GM23338 (cell line): Measurements from ENCODE around the gene PNPLA1. TPM values are rescaled to one million over a fixed set of nuclear protein-coding genes. Genes with fewer than 3 reads are reported as not detected.

ENCODE experiments used
- ATAC-seq: fragments of 200-7000 bp; cut with Tn5 transposase; 3 replicates; pipeline ENCODE4 v1.9.1; 2020
- DNase-seq: peaks from one replicate; pipeline ENCODE4 v3.0.0-alpha.2; 2015; ENCODE audit warnings: low spot score
- H2AFZ ChIP-seq: fragments of 200-600 bp; sonication (generic); 2 replicates; pipeline ENCODE4 v1.8.0; 2016; ENCODE audit warnings: antibody characterized with exemption, mild to moderate bottlenecking, moderate library complexity
- H3F3A ChIP-seq: fragments of 200-600 bp; sonication (generic); replicated peaks from 2 replicates; pipeline ENCODE4 v1.8.0; 2017; ENCODE audit warnings: antibody characterized with exemption, mixed run types, low read depth
- H3K27ac ChIP-seq: fragments of 200-600 bp; sonication (generic); 2 replicates; pipeline ENCODE4 v1.6.1; 2016; ENCODE audit warnings: low read depth
- H3K27me3 ChIP-seq: fragments of 200-600 bp; sonication (generic); 2 replicates; pipeline ENCODE4 v1.8.0; 2016; ENCODE audit warnings: mild to moderate bottlenecking, mixed run types, moderate library complexity; ENCODE audit not compliant: insufficient read depth
- H3K36me3 ChIP-seq: fragments of 200-600 bp; sonication (generic); 2 replicates; pipeline ENCODE4 v1.8.0; 2016; ENCODE audit warnings: mild to moderate bottlenecking; ENCODE audit not compliant: insufficient read depth
- H3K4me1 ChIP-seq: fragments of 200-600 bp; sonication (generic); 2 replicates; pipeline ENCODE4 v1.8.0; 2016; ENCODE audit warnings: mild to moderate bottlenecking, moderate library complexity; ENCODE audit not compliant: insufficient read depth
- H3K4me2 ChIP-seq: fragments of 200-600 bp; sonication (generic); 2 replicates; pipeline ENCODE4 v1.7.1; 2017; ENCODE audit warnings: mixed run types
- H3K4me3 ChIP-seq: fragments of 200-600 bp; sonication (generic); 2 replicates; pipeline ENCODE4 v1.6.1; 2016; ENCODE audit warnings: mixed run types
- H3K79me2 ChIP-seq: fragments of 200-600 bp; sonication (generic); replicated peaks from 2 replicates; pipeline ENCODE4 v1.8.0; 2017; ENCODE audit warnings: mild to moderate bottlenecking; ENCODE audit not compliant: insufficient read depth
- H3K9me2 ChIP-seq: fragments of 200-600 bp; sonication (generic); 2 replicates; pipeline ENCODE4 v1.8.0; 2017; ENCODE audit not compliant: insufficient read depth
- H4K20me1 ChIP-seq: fragments of 200-600 bp; sonication (generic); replicated peaks from 2 replicates; pipeline ENCODE4 v1.8.0; 2017; ENCODE audit warnings: mild to moderate bottlenecking; ENCODE audit not compliant: insufficient read depth
- H3K27ac Mint-ChIP-seq: 2 replicates; pipeline ENCODE4 v1.8.0; 2020; ENCODE audit warnings: inconsistent platforms, mild to moderate bottlenecking, moderate library complexity, mixed read lengths
- H3K27me3 Mint-ChIP-seq: 3 replicates; pipeline ENCODE4 v1.8.0; 2022; ENCODE audit warnings: low read depth, mild to moderate bottlenecking, moderate library complexity, mixed read lengths, inconsistent platforms; ENCODE audit not compliant: insufficient read depth, poor library complexity
- H3K36me3 Mint-ChIP-seq: 3 replicates; pipeline ENCODE4 v1.8.0; 2021; ENCODE audit warnings: low read depth, mild to moderate bottlenecking, inconsistent platforms, moderate library complexity, mixed read lengths
- H3K4me1 Mint-ChIP-seq: 3 replicates; pipeline ENCODE4 v1.8.0; 2020; ENCODE audit warnings: mild to moderate bottlenecking, inconsistent platforms, mixed read lengths
- H3K4me3 Mint-ChIP-seq: 3 replicates; pipeline ENCODE4 v1.8.0; 2021; ENCODE audit warnings: moderate library complexity, mild to moderate bottlenecking, inconsistent platforms, mixed read lengths
- H3K9me3 Mint-ChIP-seq: 3 replicates; pipeline ENCODE4 v1.8.0; 2020; ENCODE audit warnings: moderate library complexity, mild to moderate bottlenecking, inconsistent platforms, mixed read lengths
- ETS1 ChIP-seq: IDR thresholded peaks from 2 replicates; pipeline ENCODE4 v1.6.1; 2016; ENCODE audit warnings: antibody characterized with exemption
- EZH2 ChIP-seq: fragments of 200-600 bp; sonication (generic); IDR thresholded peaks from one replicate; pipeline ENCODE4 v1.8.0; 2017; ENCODE audit warnings: antibody characterized with exemption, mild to moderate bottlenecking, low read depth; ENCODE audit not compliant: unreplicated experiment
- JUNB ChIP-seq: IDR thresholded peaks from one replicate; pipeline ENCODE4 v1.6.1; 2016; ENCODE audit warnings: antibody characterized with exemption; ENCODE audit not compliant: unreplicated experiment
- REST ChIP-seq: IDR thresholded peaks from one replicate; pipeline ENCODE4 v1.6.1; 2018; ENCODE audit warnings: antibody characterized with exemption; ENCODE audit not compliant: unreplicated experiment
- STAT1 ChIP-seq: IDR thresholded peaks from one replicate; pipeline ENCODE4 v1.6.1; 2016; ENCODE audit warnings: antibody characterized with exemption; ENCODE audit not compliant: unreplicated experiment
- ZNF114 ChIP-seq: fragments of 250-450 bp; sonication (Bioruptor Pico); IDR thresholded peaks from 2 replicates; pipeline ENCODE4 v1.5.0; 2020; ENCODE audit warnings: mild to moderate bottlenecking, moderate library complexity
- ZNF331 ChIP-seq: fragments of 250-450 bp; sonication (Bioruptor Pico); IDR thresholded peaks from 2 replicates; pipeline ENCODE4 v1.5.0; 2020; ENCODE audit warnings: low read depth, mild to moderate bottlenecking, moderate library complexity
- polyA plus RNA-seq: library from polyadenylated mRNA; unstranded; fragments of >200 nt; fragmentation: Nextera tagmentation; extraction: Ambion mirVana; gene quantifications from 2 replicates; pipeline ENCODE4 v1.2.1, GENCODE V29; 2016
- total RNA-seq: library from RNA; depleted of rRNA; stranded (reverse); fragments of >200 nt; shearing (Covaris generic); gene quantifications from 2 replicates; pipeline ENCODE4 v1.2.3, GENCODE V29; 2014
- TF ChIP-seq, protein P1 (sequence below), 2 experiments: fragments of 200-600 bp in 1 of 2; sonication (generic) in 1 of 2; conservative IDR thresholded peaks; 2 replicates each; pipeline versions ENCODE4 v1.5.1 to v1.6.1; 2016 to 2017; ENCODE audit warnings: antibody characterized with exemption in 2 of 2, low read depth in 2 of 2, mild to moderate bottlenecking in 2 of 2, moderate library complexity in 1 of 2
- TF ChIP-seq, protein P2 (sequence below): fragments of 250-450 bp; sonication (Bioruptor Pico); IDR thresholded peaks from 2 replicates; pipeline ENCODE4 v1.5.0; 2020; ENCODE audit warnings: mild to moderate bottlenecking, moderate library complexity

PNPLA1 gene
- total and polyA plus RNA-seq, 2 experiments from 2014 or later = not detected

- Mint-ChIP-seq H3K27ac (no peak overlapping the region), H3K27me3 (peaks cover 12% of the 10 kb centered on the region), H3K4me3 (no peak overlapping the region), H3K9me3 (no peaks in the 10 kb centered on the region; the same call in 2 of the 3 replicates), H3K4me1 (peaks cover 4% of the 10 kb centered on the region; the same call in 1 of the 3 replicates), H3K36me3 (no peaks in the 10 kb centered on the region)
- Histone ChIP-seq H3K36me3 (no peaks in the 10 kb centered on the region), H3K27ac (no peak overlapping the region), H3K4me3 (no peak overlapping the region), H3K4me1 (no peaks in the 10 kb centered on the region), H2AFZ (no peak overlapping the region), H3K4me2 (no peak overlapping the region), H4K20me1 (no peaks in the 10 kb centered on the region), H3K9me2 (no peaks in the 10 kb centered on the region), H3K27me3 (no peaks in the 10 kb centered on the region), H3K79me2 (no peaks in the 10 kb centered on the region), H3F3A (no peaks in the 10 kb centered on the region)
- ATAC-seq = no peak
- TF ChIP-seq, protein P1, sequence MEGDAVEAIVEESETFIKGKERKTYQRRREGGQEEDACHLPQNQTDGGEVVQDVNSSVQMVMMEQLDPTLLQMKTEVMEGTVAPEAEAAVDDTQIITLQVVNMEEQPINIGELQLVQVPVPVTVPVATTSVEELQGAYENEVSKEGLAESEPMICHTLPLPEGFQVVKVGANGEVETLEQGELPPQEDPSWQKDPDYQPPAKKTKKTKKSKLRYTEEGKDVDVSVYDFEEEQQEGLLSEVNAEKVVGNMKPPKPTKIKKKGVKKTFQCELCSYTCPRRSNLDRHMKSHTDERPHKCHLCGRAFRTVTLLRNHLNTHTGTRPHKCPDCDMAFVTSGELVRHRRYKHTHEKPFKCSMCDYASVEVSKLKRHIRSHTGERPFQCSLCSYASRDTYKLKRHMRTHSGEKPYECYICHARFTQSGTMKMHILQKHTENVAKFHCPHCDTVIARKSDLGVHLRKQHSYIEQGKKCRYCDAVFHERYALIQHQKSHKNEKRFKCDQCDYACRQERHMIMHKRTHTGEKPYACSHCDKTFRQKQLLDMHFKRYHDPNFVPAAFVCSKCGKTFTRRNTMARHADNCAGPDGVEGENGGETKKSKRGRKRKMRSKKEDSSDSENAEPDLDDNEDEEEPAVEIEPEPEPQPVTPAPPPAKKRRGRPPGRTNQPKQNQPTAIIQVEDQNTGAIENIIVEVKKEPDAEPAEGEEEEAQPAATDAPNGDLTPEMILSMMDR (conservative IDR thresholded peaks at IDR 0.05; ENCODE audit: low read depth in 2 of 2) = no peak
- TF ChIP-seq ETS1 (no peak), EZH2 (no peak), STAT1 (no peak), ZNF331 (CRISPR knock-in tag) (no peak), REST (no peak), ZNF114 (CRISPR knock-in tag) (no peak), JUNB (no peak)
- TF ChIP-seq, protein P2, sequence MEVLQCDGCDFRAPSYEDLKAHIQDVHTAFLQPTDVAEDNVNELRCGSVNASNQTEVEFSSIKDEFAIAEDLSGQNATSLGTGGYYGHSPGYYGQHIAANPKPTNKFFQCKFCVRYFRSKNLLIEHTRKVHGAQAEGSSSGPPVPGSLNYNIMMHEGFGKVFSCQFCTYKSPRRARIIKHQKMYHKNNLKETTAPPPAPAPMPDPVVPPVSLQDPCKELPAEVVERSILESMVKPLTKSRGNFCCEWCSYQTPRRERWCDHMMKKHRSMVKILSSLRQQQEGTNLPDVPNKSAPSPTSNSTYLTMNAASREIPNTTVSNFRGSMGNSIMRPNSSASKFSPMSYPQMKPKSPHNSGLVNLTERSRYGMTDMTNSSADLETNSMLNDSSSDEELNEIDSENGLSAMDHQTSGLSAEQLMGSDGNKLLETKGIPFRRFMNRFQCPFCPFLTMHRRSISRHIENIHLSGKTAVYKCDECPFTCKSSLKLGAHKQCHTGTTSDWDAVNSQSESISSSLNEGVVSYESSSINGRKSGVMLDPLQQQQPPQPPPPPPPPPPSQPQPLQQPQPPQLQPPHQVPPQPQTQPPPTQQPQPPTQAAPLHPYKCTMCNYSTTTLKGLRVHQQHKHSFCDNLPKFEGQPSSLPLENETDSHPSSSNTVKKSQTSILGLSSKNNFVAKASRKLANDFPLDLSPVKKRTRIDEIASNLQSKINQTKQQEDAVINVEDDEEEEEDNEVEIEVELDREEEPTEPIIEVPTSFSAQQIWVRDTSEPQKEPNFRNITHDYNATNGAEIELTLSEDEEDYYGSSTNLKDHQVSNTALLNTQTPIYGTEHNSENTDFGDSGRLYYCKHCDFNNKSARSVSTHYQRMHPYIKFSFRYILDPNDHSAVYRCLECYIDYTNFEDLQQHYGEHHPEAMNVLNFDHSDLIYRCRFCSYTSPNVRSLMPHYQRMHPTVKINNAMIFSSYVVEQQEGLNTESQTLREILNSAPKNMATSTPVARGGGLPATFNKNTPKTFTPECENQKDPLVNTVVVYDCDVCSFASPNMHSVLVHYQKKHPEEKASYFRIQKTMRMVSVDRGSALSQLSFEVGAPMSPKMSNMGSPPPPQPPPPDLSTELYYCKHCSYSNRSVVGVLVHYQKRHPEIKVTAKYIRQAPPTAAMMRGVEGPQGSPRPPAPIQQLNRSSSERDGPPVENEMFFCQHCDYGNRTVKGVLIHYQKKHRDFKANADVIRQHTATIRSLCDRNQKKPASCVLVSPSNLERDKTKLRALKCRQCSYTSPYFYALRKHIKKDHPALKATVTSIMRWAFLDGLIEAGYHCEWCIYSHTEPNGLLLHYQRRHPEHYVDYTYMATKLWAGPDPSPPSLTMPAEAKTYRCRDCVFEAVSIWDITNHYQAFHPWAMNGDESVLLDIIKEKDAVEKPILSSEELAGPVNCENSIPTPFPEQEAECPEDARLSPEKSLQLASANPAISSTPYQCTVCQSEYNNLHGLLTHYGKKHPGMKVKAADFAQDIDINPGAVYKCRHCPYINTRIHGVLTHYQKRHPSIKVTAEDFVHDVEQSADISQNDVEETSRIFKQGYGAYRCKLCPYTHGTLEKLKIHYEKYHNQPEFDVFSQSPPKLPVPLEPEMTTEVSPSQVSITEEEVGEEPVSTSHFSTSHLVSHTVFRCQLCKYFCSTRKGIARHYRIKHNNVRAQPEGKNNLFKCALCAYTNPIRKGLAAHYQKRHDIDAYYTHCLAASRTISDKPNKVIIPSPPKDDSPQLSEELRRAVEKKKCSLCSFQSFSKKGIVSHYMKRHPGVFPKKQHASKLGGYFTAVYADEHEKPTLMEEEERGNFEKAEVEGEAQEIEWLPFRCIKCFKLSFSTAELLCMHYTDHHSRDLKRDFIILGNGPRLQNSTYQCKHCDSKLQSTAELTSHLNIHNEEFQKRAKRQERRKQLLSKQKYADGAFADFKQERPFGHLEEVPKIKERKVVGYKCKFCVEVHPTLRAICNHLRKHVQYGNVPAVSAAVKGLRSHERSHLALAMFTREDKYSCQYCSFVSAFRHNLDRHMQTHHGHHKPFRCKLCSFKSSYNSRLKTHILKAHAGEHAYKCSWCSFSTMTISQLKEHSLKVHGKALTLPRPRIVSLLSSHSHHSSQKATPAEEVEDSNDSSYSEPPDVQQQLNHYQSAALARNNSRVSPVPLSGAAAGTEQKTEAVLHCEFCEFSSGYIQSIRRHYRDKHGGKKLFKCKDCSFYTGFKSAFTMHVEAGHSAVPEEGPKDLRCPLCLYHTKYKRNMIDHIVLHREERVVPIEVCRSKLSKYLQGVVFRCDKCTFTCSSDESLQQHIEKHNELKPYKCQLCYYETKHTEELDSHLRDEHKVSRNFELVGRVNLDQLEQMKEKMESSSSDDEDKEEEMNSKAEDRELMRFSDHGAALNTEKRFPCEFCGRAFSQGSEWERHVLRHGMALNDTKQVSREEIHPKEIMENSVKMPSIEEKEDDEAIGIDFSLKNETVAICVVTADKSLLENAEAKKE = no peak
- no peak for DNase-seq
Measured at GRCh38 chr6:36272234-36272633, 2.4 kb downstream of the PNPLA1 start.
